Measurements from ENCODE around the gene TMEM178A. TPM values are rescaled to one million over a fixed set of nuclear protein-coding genes. Genes with fewer than 3 reads are reported as not detected.

The TMEM178A gene
- total RNA-seq, 2 donors from 2014 or later = 1.5 to 1.9 TPM

- Mint-ChIP-seq H3K36me3 (ENCODE audit: insufficient read depth in 2 of 2) (peaks cover 0 to 2% of the 10 kb centered on the region in 2 donors), H3K9me3 (peaks cover 7% of the 10 kb centered on the region in 2 donors), H3K4me1 (ENCODE audit: low read depth) (no peaks in the 10 kb centered on the region), H3K27ac (no peak overlapping the region), H3K27me3 (ENCODE audit: low read depth) (peaks cover 28% of the 10 kb centered on the region), H3K4me3 (no peak overlapping the region)
- ATAC-seq (replicated peaks in 1 of 2) (no peak), DNase-seq (no peak)
Observed at GRCh38 chr2:39657287-39657937, 8.3 kb upstream of the TMEM178A start.

- DNase-seq (no peak), ATAC-seq (replicated peaks in 1 of 2) (no peak)
- H3K36me3 Mint-ChIP-seq (ENCODE audit: insufficient read depth in 2 of 2) = peaks cover 0 to 2% of the 10 kb centered on the region in 2 donors
- no peaks in the 10 kb centered on the region for H3K4me1 Mint-ChIP-seq (ENCODE audit: low read depth)
- peaks cover 33% of the 10 kb centered on the region for H3K27me3 Mint-ChIP-seq (ENCODE audit: low read depth)
- H3K9me3 Mint-ChIP-seq = peaks cover 4 to 5% of the 10 kb centered on the region in 2 donors
- H3K4me3 Mint-ChIP-seq = no peak overlapping the region
- no peak overlapping the region for H3K27ac Mint-ChIP-seq
Observed at GRCh38 chr2:39658371-39658770, 7.3 kb upstream of the TMEM178A start.

DNA sequence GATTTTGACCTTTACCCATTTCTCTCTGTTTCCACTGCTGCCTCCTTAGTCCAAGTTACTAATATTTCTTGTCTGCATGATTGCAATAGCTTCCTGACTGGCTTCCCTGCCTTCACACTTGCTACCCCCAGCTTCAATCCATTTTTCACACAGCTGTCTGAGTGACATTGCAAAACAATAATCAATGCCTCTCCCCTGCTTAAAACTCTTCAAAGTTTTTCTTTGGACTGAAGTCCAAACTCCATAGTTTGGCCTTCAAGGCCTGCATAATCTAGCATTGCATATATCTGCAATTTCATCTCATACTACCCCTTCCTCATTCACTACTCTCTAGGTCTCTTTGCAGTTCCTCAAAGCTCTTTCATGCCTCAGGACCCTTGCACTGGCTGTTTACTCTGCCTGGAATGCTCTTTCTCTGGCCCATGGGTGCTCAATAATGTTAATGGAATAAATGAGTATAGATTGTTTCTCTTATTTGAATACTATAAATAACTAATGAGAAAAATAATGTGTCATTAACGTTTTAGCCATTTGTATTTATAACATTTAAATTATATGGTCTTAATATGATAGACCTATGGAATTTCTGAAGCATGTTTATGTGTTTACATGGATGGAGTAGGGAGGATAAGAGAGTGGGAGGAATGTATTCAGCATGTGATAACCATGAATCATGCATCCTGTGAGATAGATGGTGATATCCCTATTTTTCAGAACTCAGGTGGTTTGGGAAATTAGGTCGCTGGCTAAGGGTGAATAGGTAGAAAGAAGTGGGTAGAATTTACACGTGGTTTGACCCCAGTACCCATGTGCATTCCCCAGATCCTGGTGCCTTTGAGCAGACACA is 5.7 kb upstream of the TMEM178A start:
- Mint-ChIP-seq H3K27ac (no peak overlapping the region), H3K36me3 (ENCODE audit: insufficient read depth in 2 of 2) (no peaks in the 10 kb centered on the region), H3K27me3 (ENCODE audit: low read depth) (peaks cover 43% of the 10 kb centered on the region), H3K4me1 (ENCODE audit: low read depth) (peaks cover 3% of the 10 kb centered on the region), H3K9me3 (no peaks in the 10 kb centered on the region), H3K4me3 (no peak overlapping the region)
- ATAC-seq (replicated peaks in 1 of 2) (no peak), DNase-seq (no peak)

DNA sequence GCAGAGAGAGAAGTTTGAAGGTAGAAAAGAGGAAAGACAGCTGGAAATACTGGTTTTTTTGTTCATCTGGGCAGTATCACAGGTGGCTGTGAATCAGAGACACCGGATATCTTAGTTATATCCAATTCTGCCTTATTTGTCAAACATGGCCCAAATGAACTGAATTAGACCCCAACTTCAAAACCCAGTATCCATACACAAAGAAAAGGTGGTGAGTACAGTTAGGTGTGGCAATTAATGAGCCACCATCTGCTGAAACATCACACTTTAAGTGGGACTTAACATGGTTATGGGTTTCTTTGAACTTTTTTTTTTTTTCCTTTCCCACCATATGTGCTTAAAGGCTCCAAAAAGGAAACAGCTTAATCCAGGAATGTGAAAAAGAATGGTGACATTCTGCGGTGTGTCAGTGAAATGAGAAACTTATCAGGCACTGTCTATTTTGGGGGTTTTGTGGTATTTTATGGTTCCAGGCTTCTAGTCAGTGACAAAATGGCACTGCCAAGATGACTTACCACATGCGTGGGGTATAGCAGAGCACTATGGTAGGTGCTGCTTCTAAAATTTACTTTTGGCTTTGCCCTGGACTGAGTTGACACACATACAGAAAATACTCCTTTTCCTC is 5.0 kb upstream of the TMEM178A start:
- ATAC-seq (replicated peaks in 1 of 2) (no peak), DNase-seq (no peak)
- no peaks in the 10 kb centered on the region for H3K36me3 Mint-ChIP-seq (ENCODE audit: insufficient read depth in 2 of 2)
- no peak overlapping the region for H3K27ac Mint-ChIP-seq
- no peak overlapping the region for H3K4me3 Mint-ChIP-seq
- H3K4me1 Mint-ChIP-seq (ENCODE audit: low read depth) = peaks cover 7% of the 10 kb centered on the region
- no peaks in the 10 kb centered on the region for H3K9me3 Mint-ChIP-seq
- peaks cover 49% of the 10 kb centered on the region for H3K27me3 Mint-ChIP-seq (ENCODE audit: low read depth)

- DNase-seq (no peak), ATAC-seq (replicated peaks in 1 of 2) (no peak)
- no peak overlapping the region for H3K4me3 Mint-ChIP-seq
- peaks cover 57% of the 10 kb centered on the region for H3K27me3 Mint-ChIP-seq (ENCODE audit: low read depth)
- H3K27ac Mint-ChIP-seq = no peak overlapping the region
- peaks cover 2 to 3% of the 10 kb centered on the region in 2 donors for H3K36me3 Mint-ChIP-seq (ENCODE audit: insufficient read depth in 2 of 2)
- peaks cover 14% of the 10 kb centered on the region for H3K4me1 Mint-ChIP-seq (ENCODE audit: low read depth)
- no peaks in the 10 kb centered on the region for H3K9me3 Mint-ChIP-seq
Observed at GRCh38 chr2:39661826-39662225, 3.9 kb upstream of the TMEM178A start.

DNA sequence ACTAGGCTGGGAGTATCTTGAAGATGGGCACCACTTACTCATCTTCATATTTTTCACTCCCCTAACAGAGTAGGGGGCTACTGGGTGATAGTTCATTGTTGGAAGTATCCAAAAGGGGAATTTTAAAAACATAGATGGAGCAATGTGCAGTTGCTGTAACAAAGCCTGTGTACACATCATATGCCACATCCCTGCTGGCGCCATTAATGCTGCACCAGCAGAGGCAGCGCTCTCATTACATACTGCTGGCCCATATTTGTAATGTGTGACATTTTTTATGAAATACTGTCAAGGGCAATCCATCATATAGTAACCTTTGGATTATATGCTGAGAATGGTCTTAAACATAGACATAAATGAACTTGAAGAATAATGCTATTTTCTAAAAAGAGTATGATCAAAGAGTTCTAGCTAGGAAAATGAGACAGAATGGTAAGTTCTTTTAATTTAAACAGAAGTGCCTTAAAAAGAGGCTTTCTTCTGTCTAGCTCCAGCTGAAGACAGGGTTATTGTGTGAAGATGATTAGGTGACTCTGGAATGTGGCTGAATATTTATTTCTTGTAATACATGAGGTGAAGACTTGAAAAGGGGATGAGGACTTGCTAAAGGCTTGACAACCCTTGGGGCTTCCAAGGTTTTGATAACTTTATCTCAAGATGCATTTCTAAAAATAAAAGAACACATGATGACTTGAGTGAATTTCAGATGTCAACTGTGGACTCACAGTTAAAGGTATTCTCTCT is 2.4 kb upstream of the TMEM178A start:
- Mint-ChIP-seq H3K36me3 (ENCODE audit: insufficient read depth in 2 of 2) (peaks cover 2 to 7% of the 10 kb centered on the region in 2 donors), H3K9me3 (no peaks in the 10 kb centered on the region), H3K27me3 (ENCODE audit: low read depth) (peaks cover 72% of the 10 kb centered on the region), H3K27ac (no peak overlapping the region), H3K4me1 (ENCODE audit: low read depth) (peaks cover 19% of the 10 kb centered on the region), H3K4me3 (no peak overlapping the region)
- DNase-seq (no peak), ATAC-seq (replicated peaks in 1 of 2) (no peak)

GRCh38 chr2:39664232-39664887 is 1.4 kb upstream of the TMEM178A start:
- Mint-ChIP-seq H3K27me3 (ENCODE audit: low read depth) (peaks cover 82% of the 10 kb centered on the region), H3K27ac (no peak overlapping the region)

DNA sequence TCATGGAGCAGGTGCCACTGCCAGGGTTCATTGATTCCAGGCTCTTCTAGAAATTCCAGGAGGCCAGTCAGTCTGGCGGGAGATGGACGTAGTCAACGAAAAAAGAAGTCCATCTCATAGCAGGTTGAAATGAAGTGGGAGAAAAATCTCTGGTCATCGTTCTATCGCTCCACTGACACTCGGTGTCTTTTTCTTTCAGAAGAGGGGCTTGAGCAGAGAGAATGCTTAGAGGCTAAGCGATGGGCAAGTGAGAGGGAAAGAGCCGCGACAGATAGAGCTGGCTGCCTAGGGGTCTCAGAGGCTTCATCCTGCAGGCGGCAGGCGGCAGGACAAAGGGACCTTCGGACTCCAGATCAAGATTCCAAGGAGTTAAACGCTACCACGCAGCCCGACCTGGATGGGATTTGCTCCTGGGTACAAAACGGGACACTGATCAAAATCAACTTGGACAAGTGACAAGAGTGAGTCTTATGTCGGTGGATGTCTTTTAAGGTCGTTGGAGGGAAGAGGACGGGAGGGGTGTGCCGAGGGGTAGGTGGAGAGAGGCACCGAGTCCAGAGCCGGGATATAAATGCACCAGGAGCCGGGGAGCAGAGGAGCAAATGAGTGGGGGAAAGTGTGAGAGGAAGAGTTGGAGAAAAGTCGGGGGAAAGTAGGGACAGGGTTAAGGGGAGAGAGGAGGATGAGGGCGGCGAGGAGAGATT is 677 bp upstream of the TMEM178A start:
- ATAC-seq (replicated peaks in 1 of 2) = no peak
- H3K9me3 Mint-ChIP-seq = no peaks in the 10 kb centered on the region
- peak overlapping the region; percentile 58 to 73 for H3K4me3 Mint-ChIP-seq
- no peak for DNase-seq
- H3K36me3 Mint-ChIP-seq (ENCODE audit: insufficient read depth in 2 of 2) = peaks cover 2 to 7% of the 10 kb centered on the region in 2 donors
- H3K27me3 Mint-ChIP-seq (ENCODE audit: low read depth) = peaks cover 81% of the 10 kb centered on the region
- peaks cover 19% of the 10 kb centered on the region for H3K4me1 Mint-ChIP-seq (ENCODE audit: low read depth)
- no peak overlapping the region for H3K27ac Mint-ChIP-seq

More at GRCh38 chr2:39664232-39664887, 1.4 kb upstream of the TMEM178A start:
- Mint-ChIP-seq H3K4me3 (peak overlapping the region; percentile 58 to 73), H3K9me3 (no peaks in the 10 kb centered on the region), H3K36me3 (ENCODE audit: insufficient read depth in 2 of 2) (peaks cover 2 to 7% of the 10 kb centered on the region in 2 donors), H3K4me1 (ENCODE audit: low read depth) (peaks cover 19% of the 10 kb centered on the region)
- ATAC-seq (replicated peaks in 1 of 2) (no peak), DNase-seq (no peak)

- Mint-ChIP-seq H3K9me3 (no peaks in the 10 kb centered on the region), H3K36me3 (ENCODE audit: insufficient read depth in 2 of 2) (peaks cover 2 to 7% of the 10 kb centered on the region in 2 donors), H3K4me3 (peak overlapping the region; percentile 80 to 92), H3K4me1 (ENCODE audit: low read depth) (peaks cover 19% of the 10 kb centered on the region), H3K27me3 (ENCODE audit: low read depth) (peaks cover 85% of the 10 kb centered on the region), H3K27ac (no peak overlapping the region)
- DNase-seq (no peak), ATAC-seq (replicated peaks in 1 of 2) (peak in 1 of 2 donors; percentile 11)
Observed at GRCh38 chr2:39666491-39667101, 879 bp downstream of the TMEM178A start.

DNA sequence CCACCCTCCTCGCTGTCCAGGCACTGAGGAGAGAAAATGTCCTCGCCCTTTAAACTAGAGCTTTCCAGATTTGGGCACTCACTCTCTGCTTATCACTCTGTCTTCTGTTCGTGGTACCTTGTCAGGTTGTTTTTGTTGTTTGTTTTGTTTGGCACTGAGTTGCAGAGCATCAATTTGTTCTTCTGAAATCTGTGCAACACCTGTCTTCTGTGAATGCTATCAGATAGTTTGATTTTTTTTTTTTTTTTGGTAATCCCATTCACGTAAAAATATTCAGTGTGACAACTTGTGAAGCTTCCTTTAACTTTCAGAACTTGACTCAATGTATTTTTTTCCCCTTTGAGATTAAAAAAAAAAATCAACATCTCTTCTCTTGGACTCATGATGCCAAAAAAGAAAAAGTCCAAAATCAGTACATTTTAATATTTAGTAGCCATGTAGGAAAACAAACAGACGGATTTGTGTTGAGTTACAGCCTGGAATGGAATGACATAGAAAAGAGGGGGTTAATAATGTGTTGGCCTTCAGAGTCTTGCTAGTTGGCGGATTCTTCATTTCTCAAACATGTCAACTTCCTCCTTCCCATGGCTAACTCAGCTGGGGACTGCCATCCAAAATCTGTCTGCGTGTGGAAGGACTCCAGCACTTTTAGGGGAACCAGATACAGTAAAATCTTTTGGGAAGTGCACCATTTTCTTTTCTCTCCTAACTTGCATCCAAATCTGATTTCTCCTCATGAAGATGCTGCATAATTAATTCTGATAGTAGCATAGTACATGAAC is 1.6 kb downstream of the TMEM178A start:
- no peak for ATAC-seq (replicated peaks in 1 of 2)
- peaks cover 19% of the 10 kb centered on the region for H3K4me1 Mint-ChIP-seq (ENCODE audit: low read depth)
- peaks cover 87% of the 10 kb centered on the region for H3K27me3 Mint-ChIP-seq (ENCODE audit: low read depth)
- no peak overlapping the region for H3K27ac Mint-ChIP-seq
- no peaks in the 10 kb centered on the region for H3K9me3 Mint-ChIP-seq
- H3K36me3 Mint-ChIP-seq (ENCODE audit: insufficient read depth in 2 of 2) = peaks cover 2 to 7% of the 10 kb centered on the region in 2 donors
- H3K4me3 Mint-ChIP-seq = peak overlapping the region; percentile 80 to 92
- no peak for DNase-seq

DNA sequence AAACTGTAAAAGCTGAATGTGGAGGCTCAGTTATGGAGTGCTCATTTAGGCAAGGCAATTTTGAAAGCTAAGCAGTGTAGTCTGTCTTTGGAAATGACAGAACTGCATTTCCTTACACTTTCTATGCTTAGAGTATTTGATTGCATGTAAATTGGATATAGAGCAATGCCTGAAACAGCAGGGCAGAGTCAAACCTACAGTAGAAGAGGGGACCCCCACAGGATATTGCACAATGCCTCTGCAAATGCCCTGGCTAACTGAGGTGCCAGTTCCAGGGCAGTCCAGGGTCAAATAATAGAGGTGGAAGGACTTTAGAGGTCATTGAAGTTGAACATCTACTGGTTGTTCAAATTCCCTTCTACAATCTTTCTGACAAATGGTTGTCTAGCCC is 2.2 kb downstream of the TMEM178A start:
- ATAC-seq (replicated peaks in 1 of 2) (no peak), DNase-seq (no peak)
- Mint-ChIP-seq H3K36me3 (ENCODE audit: insufficient read depth in 2 of 2) (peaks cover 2 to 7% of the 10 kb centered on the region in 2 donors), H3K4me1 (ENCODE audit: low read depth) (peaks cover 19% of the 10 kb centered on the region), H3K4me3 (peak overlapping the region in 1 of 2 donors; percentile 54), H3K27me3 (ENCODE audit: low read depth) (peaks cover 87% of the 10 kb centered on the region), H3K9me3 (no peaks in the 10 kb centered on the region), H3K27ac (no peak overlapping the region)
